Caco-2 (cell line): ENCODE results near the gene SMPDL3A. TPM values are rescaled to one million over a fixed set of nuclear protein-coding genes. Genes with fewer than 3 reads are reported as not detected.
A peak's percentile ranks its signal among the peaks of the same experiment; 100 is the strongest.
"Not testable (repeated sequence)": the region's sequence is repeated elsewhere in the genome, so short reads cannot be mapped to it uniquely, and the experiment has no call there.

Experiments
- BruUV-seq: library from RNA; stranded (reverse); fragments of 400-500 nt; replicated peaks from 2 replicates; lab custom pipeline; 2021; lab: Mats Ljungman, UMichigan
- CTCF ChIA-PET: fragments of 300-600 bp; sonication (Branson Sonifier 250); formaldehyde crosslinking; loops from one replicate; lab custom pipeline; 2022; ENCODE audit warnings: antibody characterized with exemption; lab: Charles Lee
- POLR2A ChIA-PET: fragments of 300-600 bp; sonication (Branson Sonifier 250); formaldehyde crosslinking; loops from one replicate; lab custom pipeline; 2022; ENCODE audit warnings: antibody characterized with exemption; lab: Charles Lee
- DNase-seq, 2 experiments: peaks; one replicate each; pipeline versions ENCODE4 v3.0.0 to v3.0.0-alpha.2; 2020 to 2022
- H3K27me3 ChIP-seq: replicated peaks from 2 replicates; pipeline ENCODE4 v1.6.0; 2011; ENCODE audit warnings: low read length; ENCODE audit not compliant: control insufficient read depth, insufficient read depth
- H3K36me3 ChIP-seq: 2 replicates; pipeline ENCODE4 v1.5.1; 2011; ENCODE audit warnings: low read length; ENCODE audit not compliant: control insufficient read depth, insufficient read depth
- H3K4me1 ChIP-seq: fragments of 250-450 bp; sonication (Bioruptor Pico); 2 replicates; pipeline ENCODE4 v1.5.1; 2020; ENCODE audit warnings: mild to moderate bottlenecking
- H3K4me3 ChIP-seq: 2 replicates; pipeline ENCODE4 v1.5.1; 2011; ENCODE audit warnings: low read depth, mild to moderate bottlenecking, control low read depth, low read length
- H3K9me3 ChIP-seq: fragments of 250-450 bp; sonication (Bioruptor Pico); 2 replicates; pipeline ENCODE4 v1.5.1; 2020; ENCODE audit warnings: mild to moderate bottlenecking, moderate library complexity
- H3K27ac Mint-ChIP-seq: one replicate; pipeline ENCODE4 v1.8.0; 2022; ENCODE audit warnings: mixed read lengths; ENCODE audit not compliant: unreplicated experiment
- H3K27me3 Mint-ChIP-seq: one replicate; pipeline ENCODE4 v1.8.0; 2022; ENCODE audit warnings: mixed read lengths; ENCODE audit not compliant: insufficient read depth, unreplicated experiment
- H3K36me3 Mint-ChIP-seq: one replicate; pipeline ENCODE4 v1.8.0; 2022; ENCODE audit warnings: mild to moderate bottlenecking, mixed read lengths; ENCODE audit not compliant: insufficient read depth, unreplicated experiment
- H3K4me1 Mint-ChIP-seq: one replicate; pipeline ENCODE4 v1.8.0; 2022; ENCODE audit warnings: low read depth, mixed read lengths; ENCODE audit not compliant: unreplicated experiment
- H3K4me3 Mint-ChIP-seq: one replicate; pipeline ENCODE4 v1.8.0; 2022; ENCODE audit warnings: mild to moderate bottlenecking, moderate library complexity, mixed read lengths; ENCODE audit not compliant: unreplicated experiment
- H3K9me3 Mint-ChIP-seq: one replicate; pipeline ENCODE4 v1.8.0; 2022; ENCODE audit warnings: mixed read lengths; ENCODE audit not compliant: unreplicated experiment
- intact Hi-C: fragments of 100-400 bp; cut with micrococcal nuclease; formaldehyde crosslinking; loops from one replicate; pipeline ENCODE4 v1.10.0; 2022; ENCODE audit not compliant: unreplicated experiment
- total RNA-seq: library from RNA; stranded (reverse); gene quantifications from 2 replicates; pipeline ENCODE4 v1.2.3, GENCODE V29; 2022
- TF ChIP-seq, protein P1 (sequence below), 2 experiments: fragments of 200-600 bp in 1 of 2; IDR thresholded peaks; 1 replicate in 1 of 2; 2 replicates in 1 of 2; pipeline versions ENCODE4 v1.5.1 to v1.8.0; 2011 to 2022; ENCODE audit warnings: antibody characterized with exemption in 1 of 2, control low read depth in 1 of 2, inconsistent platforms in 1 of 2, low read depth in 1 of 2, low read length in 1 of 2, mild to moderate bottlenecking in 1 of 2, moderate library complexity in 1 of 2; ENCODE audit not compliant: insufficient read depth in 1 of 2, severe bottlenecking in 1 of 2, unreplicated experiment in 1 of 2

The SMPDL3A gene
- total RNA-seq, 1 experiment from 2014 or later: 21.7 TPM

- no peaks in the 10 kb centered on the region for H3K27me3 Mint-ChIP-seq
- H3K27me3 ChIP-seq: no peaks in the 10 kb centered on the region
- no peaks in the 10 kb centered on the region for H3K9me3 Mint-ChIP-seq
- TF ChIP-seq, protein P1, sequence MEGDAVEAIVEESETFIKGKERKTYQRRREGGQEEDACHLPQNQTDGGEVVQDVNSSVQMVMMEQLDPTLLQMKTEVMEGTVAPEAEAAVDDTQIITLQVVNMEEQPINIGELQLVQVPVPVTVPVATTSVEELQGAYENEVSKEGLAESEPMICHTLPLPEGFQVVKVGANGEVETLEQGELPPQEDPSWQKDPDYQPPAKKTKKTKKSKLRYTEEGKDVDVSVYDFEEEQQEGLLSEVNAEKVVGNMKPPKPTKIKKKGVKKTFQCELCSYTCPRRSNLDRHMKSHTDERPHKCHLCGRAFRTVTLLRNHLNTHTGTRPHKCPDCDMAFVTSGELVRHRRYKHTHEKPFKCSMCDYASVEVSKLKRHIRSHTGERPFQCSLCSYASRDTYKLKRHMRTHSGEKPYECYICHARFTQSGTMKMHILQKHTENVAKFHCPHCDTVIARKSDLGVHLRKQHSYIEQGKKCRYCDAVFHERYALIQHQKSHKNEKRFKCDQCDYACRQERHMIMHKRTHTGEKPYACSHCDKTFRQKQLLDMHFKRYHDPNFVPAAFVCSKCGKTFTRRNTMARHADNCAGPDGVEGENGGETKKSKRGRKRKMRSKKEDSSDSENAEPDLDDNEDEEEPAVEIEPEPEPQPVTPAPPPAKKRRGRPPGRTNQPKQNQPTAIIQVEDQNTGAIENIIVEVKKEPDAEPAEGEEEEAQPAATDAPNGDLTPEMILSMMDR (IDR thresholded peaks at IDR 0.05; ENCODE audit: insufficient read depth in 1 of 2, low read depth in 1 of 2, low read length in 1 of 2, severe bottlenecking in 1 of 2, unreplicated experiment in 1 of 2): no peak
- no TSS peak for BruUV-seq
- intact Hi-C loops: no loop called here
- no peaks in the 10 kb centered on the region for H3K9me3 ChIP-seq
- H3K27ac Mint-ChIP-seq: no peak overlapping the region
- H3K36me3 ChIP-seq: no peaks in the 10 kb centered on the region
- H3K4me3 ChIP-seq: no peak overlapping the region
- H3K36me3 Mint-ChIP-seq: no peaks in the 10 kb centered on the region
- H3K4me1 Mint-ChIP-seq: no peaks in the 10 kb centered on the region
- no peak for DNase-seq
- CTCF ChIA-PET: interaction anchor here (1.8 kb wide), 1 partner anchor 98 kb away, joined by 4 read pairs; no protein-coding TSS in a partner anchor
- POLR2A ChIA-PET: no interaction called here
- no peak overlapping the region for H3K4me3 Mint-ChIP-seq
- no peaks in the 10 kb centered on the region for H3K4me1 ChIP-seq
These were observed 48.1 kb upstream of the SMPDL3A start for GRCh38 chr6:122740936-122741335.

DNA sequence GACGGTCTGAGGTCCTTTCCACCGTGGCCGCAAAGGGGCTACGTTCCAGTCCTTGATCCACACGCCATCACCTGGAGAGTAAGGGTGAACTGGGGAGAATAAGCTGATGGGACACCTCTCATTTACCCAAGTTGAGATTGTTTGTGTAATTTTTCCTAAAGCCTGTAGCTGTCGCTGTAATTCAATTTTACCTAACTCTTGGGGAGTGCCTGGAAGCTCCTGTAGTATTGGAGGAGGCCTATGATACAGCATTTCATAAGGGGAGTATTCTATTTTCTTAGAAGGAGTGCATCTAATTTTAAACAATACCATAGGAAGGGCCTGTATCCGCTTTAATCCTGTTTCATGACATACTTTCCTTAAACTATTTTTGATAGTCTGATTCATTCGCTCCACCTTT lies 44.8 kb upstream of the SMPDL3A start:
- H3K27ac Mint-ChIP-seq, H3K9me3 ChIP-seq, H3K36me3 ChIP-seq, POLR2A ChIA-PET, H3K27me3 ChIP-seq, H3K36me3 Mint-ChIP-seq, H3K4me3 ChIP-seq, H3K4me1 ChIP-seq, H3K27me3 Mint-ChIP-seq, DNase-seq, H3K4me3 Mint-ChIP-seq, BruUV-seq, H3K4me1 Mint-ChIP-seq, H3K9me3 Mint-ChIP-seq: not testable (repeated sequence)
- intact Hi-C loops: loop anchor here (1.0 to 2.0 kb wide), 2 partner anchors 45 to 94 kb away; partner anchors contain the start of gene SMPDL3A
- CTCF ChIA-PET: interaction anchor here (0.6 to 1.3 kb wide), 5 partner anchors 8 to 265 kb away, joined by 3 to 47 read pairs (median 5); no protein-coding TSS in a partner anchor
- TF ChIP-seq, protein P1 (IDR thresholded peaks at IDR 0.05; ENCODE audit: insufficient read depth in 1 of 2, low read depth in 1 of 2, low read length in 1 of 2, severe bottlenecking in 1 of 2, unreplicated experiment in 1 of 2): peak; percentile 15 to 33

DNA sequence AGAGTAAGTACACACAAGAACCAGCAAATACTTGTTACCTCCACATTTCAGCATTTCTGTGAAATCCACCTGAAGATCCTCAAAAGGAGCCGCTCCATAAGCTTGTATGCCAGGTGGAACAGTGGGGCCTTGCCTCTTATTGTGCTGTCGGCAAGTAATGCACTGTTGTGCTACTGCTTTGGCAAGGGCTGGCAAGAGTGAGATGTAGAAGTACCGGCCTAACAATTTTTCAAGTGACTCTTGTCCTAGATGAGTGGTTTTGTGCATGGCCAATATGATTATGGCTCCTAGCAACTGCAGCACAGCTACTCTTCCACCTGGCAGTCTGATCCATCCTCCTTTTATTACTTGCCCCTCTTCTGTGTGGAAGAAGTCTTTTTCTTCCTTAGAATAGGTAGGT lies 44.2 kb upstream of the SMPDL3A start:
- DNase-seq, H3K27me3 ChIP-seq, H3K9me3 ChIP-seq, H3K4me1 Mint-ChIP-seq, H3K36me3 ChIP-seq, H3K4me3 Mint-ChIP-seq, POLR2A ChIA-PET, H3K4me3 ChIP-seq, H3K36me3 Mint-ChIP-seq, H3K27me3 Mint-ChIP-seq, H3K27ac Mint-ChIP-seq, H3K4me1 ChIP-seq, BruUV-seq, H3K9me3 Mint-ChIP-seq: not testable (repeated sequence)
- intact Hi-C loops: loop anchor here (1.0 to 2.0 kb wide), 2 partner anchors 44 to 93 kb away; partner anchors contain the start of gene SMPDL3A
- CTCF ChIA-PET: interaction anchor here (1.2 to 1.3 kb wide), 4 partner anchors 8 to 94 kb away, joined by 3 to 47 read pairs (median 6); no protein-coding TSS in a partner anchor
